ENCODE data around the gene TMEM134. TPM values are rescaled to one million over a fixed set of nuclear protein-coding genes. Genes with fewer than 3 reads are reported as not detected.
"Not testable (repeated sequence)": the region's sequence is repeated elsewhere in the genome, so short reads cannot be mapped to it uniquely, and the experiment has no call there.

Gene TMEM134, protein sequence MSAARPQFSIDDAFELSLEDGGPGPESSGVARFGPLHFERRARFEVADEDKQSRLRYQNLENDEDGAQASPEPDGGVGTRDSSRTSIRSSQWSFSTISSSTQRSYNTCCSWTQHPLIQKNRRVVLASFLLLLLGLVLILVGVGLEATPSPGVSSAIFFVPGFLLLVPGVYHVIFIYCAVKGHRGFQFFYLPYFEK
- total RNA-seq = 10 to 100 TPM; 36.3 to 37.6 TPM

DNA sequence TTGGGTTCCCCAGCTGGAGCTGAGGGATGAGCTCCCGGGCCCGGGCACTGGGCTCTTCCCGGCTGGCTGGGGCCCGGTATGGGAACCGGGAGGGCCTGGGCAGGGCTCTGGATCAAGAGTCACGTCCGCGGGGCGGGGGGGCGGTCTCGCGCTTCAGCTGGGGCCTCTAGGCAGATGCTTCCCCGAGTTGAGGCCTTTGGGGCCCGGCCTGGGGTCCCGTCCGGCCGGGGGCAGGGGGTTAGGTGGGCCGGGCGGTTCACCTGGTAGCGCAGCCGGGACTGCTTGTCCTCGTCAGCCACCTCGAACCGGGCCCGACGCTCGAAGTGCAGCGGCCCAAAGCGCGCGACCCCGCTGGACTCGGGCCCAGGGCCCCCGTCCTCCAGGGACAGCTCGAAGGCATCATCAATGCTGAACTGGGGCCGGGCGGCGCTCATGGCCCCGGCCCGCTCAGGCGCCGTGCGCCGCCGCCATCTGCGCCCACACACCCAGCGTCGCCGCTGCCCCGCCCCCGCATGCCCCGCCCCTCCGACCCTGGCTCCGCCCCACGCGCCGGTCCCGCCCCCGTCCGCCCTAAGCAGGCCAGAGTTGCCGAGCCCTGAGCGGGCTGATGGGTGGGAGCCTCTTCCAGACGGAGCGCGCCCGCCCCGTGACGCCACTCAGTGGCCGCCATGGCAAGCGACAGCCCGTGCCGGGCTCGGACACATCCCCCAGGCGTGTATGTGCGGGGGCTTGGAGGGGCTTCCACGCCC, at the start of gene TMEM134:
Gene TMEM134 (minus strand): TSS at position 493 of the 749 bp plus-strand sequence. CDS start 59 bp downstream, at position 434.
- H3K4me1 Mint-ChIP-seq = peaks cover 41% of the 10 kb centered on the region
- no peaks in the 10 kb centered on the region for H3K9me3 Mint-ChIP-seq
- ChIA-PET CTCF (interaction anchor here (0.6 to 2.1 kb wide), 5 partner anchors 13 to 67 kb away, joined by 3 to 14 read pairs (median 4); partner anchors contain the start of genes PPP1CA and PTPRCAP), POLR2A (interaction anchor here (0.7 to 10.2 kb wide), 22 partner anchors 8 to 115 kb away, joined by 3 to 134 read pairs (median 4); partner anchors contain the start of genes AIP, CLCF1, CORO1B and GPR152)
- H3K4me3 Mint-ChIP-seq = peak within 1 kb of the TSS; percentile 86
- H3K36me3 Mint-ChIP-seq (ENCODE audit: low read depth) = peaks cover 8% of the 10 kb centered on the region
- H3K27ac Mint-ChIP-seq = peak within 1 kb of the TSS; percentile 75
- DNase-seq = peak; percentile 93
- H3K27me3 Mint-ChIP-seq = no peaks in the 10 kb centered on the region

DNA sequence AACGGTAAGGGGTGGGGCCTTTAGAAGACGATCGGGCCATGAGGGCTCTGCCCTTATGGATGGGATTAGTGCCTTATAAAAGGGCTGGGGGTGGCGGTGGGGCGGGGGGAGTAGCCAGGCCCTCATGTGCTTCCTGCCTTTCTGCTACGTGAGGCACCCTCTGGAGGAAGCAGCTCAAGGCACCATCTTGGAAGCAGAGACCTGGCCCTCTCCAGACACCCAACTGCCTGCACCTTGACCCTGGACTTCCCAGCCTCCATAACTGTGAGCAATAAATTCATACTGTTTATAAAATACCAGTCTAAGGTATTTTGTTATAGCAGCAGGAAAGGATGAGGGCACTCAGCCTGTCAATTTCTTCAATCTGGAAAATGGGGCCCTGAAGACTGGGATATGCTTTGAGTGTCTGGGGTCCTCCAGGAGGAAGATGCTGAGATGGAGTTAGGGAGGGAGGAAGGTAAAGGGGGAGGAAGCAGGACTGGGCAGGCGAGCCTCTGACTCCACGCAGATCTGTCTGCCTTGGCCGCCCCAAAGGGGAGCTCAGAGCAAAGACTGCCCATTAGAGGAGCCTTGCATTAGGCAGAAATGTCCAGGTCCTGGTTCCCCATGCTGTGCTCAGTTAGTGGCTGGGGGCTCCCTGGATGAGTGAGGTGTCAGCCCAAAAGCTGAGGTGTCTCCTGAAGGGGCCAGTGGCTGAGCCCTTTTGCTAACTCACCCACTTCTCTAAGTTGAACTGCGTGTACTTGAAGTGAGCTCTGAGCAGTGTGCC, 48.9 kb upstream of the TMEM134 start:
- H3K36me3 Mint-ChIP-seq (ENCODE audit: low read depth) = no peaks in the 10 kb centered on the region
- ChIA-PET CTCF (no interaction called here), POLR2A (no interaction called here)
- no peak for DNase-seq
- peaks cover 9% of the 10 kb centered on the region for H3K27me3 Mint-ChIP-seq
- no peak overlapping the region for H3K4me3 Mint-ChIP-seq
- no peak overlapping the region for H3K27ac Mint-ChIP-seq
- H3K9me3 Mint-ChIP-seq = no peaks in the 10 kb centered on the region
- no peaks in the 10 kb centered on the region for H3K4me1 Mint-ChIP-seq

DNA sequence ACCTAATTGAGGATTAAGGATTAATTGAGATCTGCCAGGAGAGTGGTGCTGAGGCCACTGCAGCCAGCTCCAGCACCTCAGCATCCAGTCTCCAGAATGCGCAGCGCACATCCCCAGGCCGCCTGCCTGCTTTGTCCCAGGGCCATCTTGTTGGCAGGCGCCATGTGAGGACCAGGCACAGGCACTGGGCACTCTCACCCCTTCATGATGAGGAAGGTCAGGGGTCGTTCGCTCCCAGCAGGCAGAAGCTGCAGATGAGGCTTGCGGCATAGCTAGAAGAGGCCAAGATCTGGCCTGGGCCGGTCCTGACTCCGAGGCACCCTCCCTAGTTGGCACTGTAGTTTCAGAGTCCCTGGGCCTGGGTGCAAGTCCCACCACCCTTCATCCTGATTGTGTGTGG, 47.8 kb upstream of the TMEM134 start:
- H3K4me3 Mint-ChIP-seq = no peak overlapping the region
- POLR2A ChIA-PET = no interaction called here
- peaks cover 11% of the 10 kb centered on the region for H3K27me3 Mint-ChIP-seq
- no peak overlapping the region for H3K27ac Mint-ChIP-seq
- CTCF ChIA-PET = no interaction called here
- DNase-seq = no peak
- H3K9me3 Mint-ChIP-seq = no peaks in the 10 kb centered on the region
- H3K36me3 Mint-ChIP-seq (ENCODE audit: low read depth) = no peaks in the 10 kb centered on the region
- H3K4me1 Mint-ChIP-seq = no peaks in the 10 kb centered on the region

DNA sequence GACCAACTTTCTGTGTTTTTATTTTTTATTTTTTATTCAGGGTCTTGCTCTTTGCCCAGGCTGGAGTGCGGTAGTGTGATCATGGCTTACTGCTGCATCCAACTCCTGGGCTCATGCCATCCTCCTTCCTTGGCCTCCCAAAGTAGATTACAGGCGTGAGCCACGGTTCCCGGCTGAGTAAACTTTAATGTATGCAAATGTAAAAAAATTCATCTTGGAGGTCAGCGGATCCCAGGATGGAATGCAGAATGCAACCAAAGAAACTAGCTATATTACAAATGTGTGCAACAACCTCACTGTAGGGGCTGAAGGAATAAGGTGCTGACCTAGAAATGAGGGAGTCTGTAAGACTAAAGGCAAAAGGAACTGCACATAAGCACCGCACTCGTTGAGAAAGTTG, 45.1 kb upstream of the TMEM134 start:
- ChIA-PET POLR2A (no interaction called here), CTCF (interaction anchor here (1.6 kb wide), 1 partner anchor 100 kb away, joined by 4 read pairs; no protein-coding TSS in a partner anchor)
- DNase-seq = no peak
- Mint-ChIP-seq H3K4me3 (no peak overlapping the region), H3K27me3 (peaks cover 17% of the 10 kb centered on the region), H3K9me3 (no peaks in the 10 kb centered on the region), H3K4me1 (peaks cover 5% of the 10 kb centered on the region), H3K27ac (no peak overlapping the region), H3K36me3 (ENCODE audit: low read depth) (no peaks in the 10 kb centered on the region)

DNA sequence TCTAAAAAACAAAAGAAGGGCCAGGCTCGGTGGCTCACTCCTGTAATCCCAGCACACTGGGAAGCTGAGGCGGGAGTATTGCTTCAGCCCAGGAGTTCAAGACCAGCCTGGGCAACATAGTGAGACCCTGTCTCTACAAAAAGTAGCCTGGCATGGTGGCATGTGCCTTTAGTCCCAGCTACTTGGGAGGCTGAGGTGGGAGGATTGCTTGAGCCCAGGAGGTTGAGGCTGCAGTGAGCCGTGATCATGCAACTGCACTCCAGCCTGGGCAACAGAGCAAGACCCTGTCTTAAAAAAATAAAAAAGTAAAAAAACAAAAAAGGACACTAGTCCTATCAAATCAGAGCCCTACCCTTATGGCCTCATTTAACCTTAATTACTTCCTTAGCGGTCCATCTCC, 42.5 kb upstream of the TMEM134 start:
- peaks cover 17% of the 10 kb centered on the region for H3K27me3 Mint-ChIP-seq
- H3K4me1 Mint-ChIP-seq = peaks cover 23% of the 10 kb centered on the region
- H3K9me3 Mint-ChIP-seq; H3K36me3 Mint-ChIP-seq (ENCODE audit: low read depth); H3K27ac Mint-ChIP-seq; DNase-seq; POLR2A ChIA-PET; H3K4me3 Mint-ChIP-seq: not testable (repeated sequence)
- CTCF ChIA-PET = interaction anchor here (0.6 kb wide), 1 partner anchor 221 kb away, joined by 3 read pairs; no protein-coding TSS in a partner anchor

DNA sequence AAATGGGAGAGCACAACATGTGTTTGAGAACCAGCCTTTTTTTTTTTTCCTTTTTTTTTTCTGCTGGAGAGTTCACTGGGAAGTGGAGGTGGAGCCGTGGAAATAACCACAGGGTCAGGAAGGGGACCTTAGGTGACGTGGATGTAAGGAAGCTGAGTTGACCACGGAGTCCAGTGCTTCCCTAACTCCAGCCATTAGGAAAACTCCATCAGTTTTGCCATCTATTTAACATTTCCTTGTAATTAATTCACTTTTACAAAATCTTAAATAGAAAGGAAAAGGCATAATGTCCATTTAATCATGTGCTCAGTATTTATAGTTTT, 40.9 kb upstream of the TMEM134 start:
- POLR2A ChIA-PET = no interaction called here
- Mint-ChIP-seq H3K4me3 (no peak overlapping the region), H3K27me3 (peaks cover 17% of the 10 kb centered on the region), H3K27ac (no peak overlapping the region), H3K36me3 (ENCODE audit: low read depth) (peaks cover 13% of the 10 kb centered on the region), H3K9me3 (no peaks in the 10 kb centered on the region), H3K4me1 (peaks cover 35% of the 10 kb centered on the region)
- CTCF ChIA-PET = no interaction called here
- DNase-seq = no peak

DNA sequence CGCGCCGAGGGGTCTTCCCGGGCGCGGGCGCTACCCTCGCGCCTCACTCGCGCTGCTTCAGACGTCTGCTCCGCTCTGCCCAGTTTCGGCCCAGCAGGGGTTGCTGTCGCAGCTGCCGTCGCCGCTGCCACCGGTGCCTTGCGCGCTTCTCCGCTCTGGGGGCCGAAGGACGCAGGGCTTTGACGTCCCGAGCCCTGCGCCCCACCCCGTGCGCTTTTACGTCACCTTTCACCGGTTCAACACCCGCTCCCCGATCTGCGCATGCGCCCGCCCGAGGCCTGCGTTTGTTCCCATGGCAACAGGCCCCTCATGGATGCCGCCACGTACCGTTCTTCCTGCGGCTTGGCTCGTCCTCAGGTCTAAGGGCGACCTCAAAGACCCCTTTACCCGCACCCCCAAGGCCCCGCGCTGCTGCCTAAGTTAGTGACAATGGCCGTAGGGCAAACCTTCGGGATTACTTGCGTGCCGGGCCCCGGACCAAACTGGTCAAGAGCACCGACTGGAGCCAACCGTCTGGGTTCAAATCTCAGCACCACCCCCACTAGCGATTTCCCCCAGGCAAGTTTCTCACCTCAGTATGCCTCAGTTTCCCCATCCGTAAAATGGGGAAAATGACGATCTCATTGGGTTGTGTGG, 39.6 kb upstream of the TMEM134 start:
- ChIA-PET POLR2A (interaction anchor here (1.0 to 1.6 kb wide), 8 partner anchors 26 to 156 kb away, joined by 3 to 17 read pairs (median 4); partner anchors contain the start of genes AIP, PPP1CA, PTPRCAP and RAD9A), CTCF (interaction anchor here (1.9 kb wide), 1 partner anchor 157 kb away, joined by 5 read pairs; no protein-coding TSS in a partner anchor)
- Mint-ChIP-seq H3K27ac (peak overlapping the region; percentile 90), H3K9me3 (no peaks in the 10 kb centered on the region), H3K27me3 (peaks cover 10% of the 10 kb centered on the region), H3K36me3 (ENCODE audit: low read depth) (peaks cover 16% of the 10 kb centered on the region), H3K4me1 (peaks cover 36% of the 10 kb centered on the region), H3K4me3 (peak overlapping the region; percentile 93)
- peak; percentile 98 for DNase-seq

DNA sequence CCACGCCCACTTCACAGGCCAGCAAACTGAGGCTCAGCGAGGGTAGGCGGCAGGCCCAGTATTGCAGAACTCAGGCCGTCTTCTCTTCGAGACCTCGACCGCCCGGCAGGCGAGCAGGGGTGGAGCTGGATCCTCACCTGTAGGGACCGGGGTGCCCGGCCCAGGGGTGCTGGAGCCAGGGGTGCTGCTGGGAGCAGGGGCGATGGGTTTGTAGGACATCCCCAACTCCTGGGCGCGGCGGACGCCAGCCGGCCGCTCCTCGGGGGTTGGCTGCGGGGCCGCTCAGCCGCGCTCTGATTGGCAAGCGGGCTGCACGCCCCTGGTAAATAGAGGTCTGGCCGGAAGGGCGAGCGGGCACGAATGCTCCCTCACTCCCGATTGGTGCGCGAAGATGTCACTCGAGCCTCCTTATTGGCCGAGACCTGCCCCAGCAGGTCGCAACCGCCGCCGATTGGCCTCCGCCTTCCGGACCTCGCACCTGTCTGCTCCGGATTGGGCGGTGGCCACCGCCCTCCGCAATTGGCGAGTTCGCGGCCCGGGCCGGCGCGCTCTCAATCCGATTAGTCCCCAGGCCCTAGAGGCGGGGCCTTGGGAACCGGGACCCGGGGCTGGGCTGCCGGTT, 38.9 kb upstream of the TMEM134 start, which contains the start of gene CDK2AP2:
Gene CDK2AP2 (minus strand): TSS at position 299 of the 622 bp plus-strand sequence. CDS start 80 bp downstream, at position 219.
- Mint-ChIP-seq H3K27ac (peak within 1 kb of the TSS; percentile 90), H3K36me3 (ENCODE audit: low read depth) (peaks cover 17% of the 10 kb centered on the region), H3K9me3 (no peaks in the 10 kb centered on the region), H3K27me3 (peaks cover 8% of the 10 kb centered on the region), H3K4me3 (peak within 1 kb of the TSS; percentile 93), H3K4me1 (peaks cover 41% of the 10 kb centered on the region)
- DNase-seq = peak; percentile 99
- ChIA-PET CTCF (interaction anchor here (0.9 to 1.9 kb wide), 3 partner anchors 69 to 156 kb away, joined by 3 to 7 read pairs (median 5); partner anchors contain the start of gene PTPRCAP), POLR2A (interaction anchor here (1.0 to 1.6 kb wide), 9 partner anchors 25 to 155 kb away, joined by 3 to 17 read pairs (median 4); partner anchors contain the start of genes AIP, PPP1CA, PTPRCAP and RAD9A)

DNA sequence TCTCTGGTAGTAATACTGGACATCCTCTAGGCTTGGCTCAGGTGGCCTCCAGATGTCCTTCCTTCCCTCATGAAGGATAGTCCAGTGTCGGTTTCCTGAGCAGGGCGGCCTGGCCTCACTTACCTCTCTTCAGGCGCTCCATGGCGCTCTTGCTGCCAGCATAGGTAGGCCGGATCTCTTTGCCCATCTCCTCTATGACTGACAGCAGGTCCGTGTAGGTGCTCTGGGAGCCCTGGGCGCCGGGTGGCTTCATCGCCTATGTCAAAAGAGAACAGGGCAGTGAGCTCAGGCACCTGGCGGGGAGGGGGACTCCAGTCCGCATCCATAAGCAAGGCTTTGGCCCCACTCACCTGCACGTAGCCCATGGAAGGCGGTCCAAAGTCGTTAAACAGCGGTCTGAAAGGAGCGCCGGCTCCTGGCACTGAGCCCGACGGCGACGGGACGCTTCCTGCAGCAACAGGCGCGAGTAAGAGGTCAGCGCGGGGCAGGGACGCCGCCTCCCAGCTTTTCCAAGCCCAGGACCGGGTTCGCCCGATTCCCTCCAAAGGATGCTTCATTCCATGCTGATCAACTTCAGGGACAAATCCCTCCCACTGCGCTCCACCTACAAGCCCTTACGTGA, 38.3 kb upstream of the TMEM134 start:
- POLR2A ChIA-PET = interaction anchor here (1.0 to 1.6 kb wide), 7 partner anchors 25 to 116 kb away, joined by 3 to 17 read pairs (median 4); partner anchors contain the start of genes AIP, PPP1CA, PTPRCAP and RAD9A
- H3K36me3 Mint-ChIP-seq (ENCODE audit: low read depth) = peaks cover 24% of the 10 kb centered on the region

DNA sequence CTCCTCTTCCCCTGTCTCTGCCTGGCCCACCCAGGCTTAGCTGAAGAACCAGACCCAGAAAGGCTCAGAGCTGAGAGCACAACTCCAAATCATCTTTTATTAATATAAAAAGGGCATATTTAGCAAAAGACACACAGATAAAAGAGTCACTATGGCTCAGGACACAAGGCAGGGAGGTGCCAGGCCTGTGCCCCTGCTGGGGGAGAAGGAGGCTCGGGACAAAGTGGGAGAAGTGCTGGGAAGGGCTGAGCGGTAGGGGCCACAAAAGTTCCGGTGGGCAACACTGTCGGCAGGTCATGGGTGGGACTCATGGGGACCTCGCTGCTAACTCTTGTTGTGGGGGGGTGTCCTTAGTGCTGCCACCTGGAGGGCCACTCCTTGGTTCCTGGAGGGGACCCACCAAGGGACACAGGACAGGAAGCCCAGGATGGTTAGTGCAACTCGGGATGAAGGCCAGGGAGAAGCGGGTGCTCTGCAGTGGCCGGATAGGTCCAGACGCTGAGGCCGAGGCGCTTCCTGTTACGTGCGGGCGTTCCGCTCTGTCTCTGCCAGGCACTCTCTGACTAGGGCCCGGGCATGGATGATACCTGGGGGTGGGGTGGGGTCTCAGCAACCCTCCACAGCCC, 37.5 kb upstream of the TMEM134 start:
- Mint-ChIP-seq H3K4me1 (peaks cover 47% of the 10 kb centered on the region), H3K9me3 (no peaks in the 10 kb centered on the region), H3K27me3 (peaks cover 6% of the 10 kb centered on the region), H3K36me3 (ENCODE audit: low read depth) (peaks cover 30% of the 10 kb centered on the region), H3K4me3 (peak overlapping the region; percentile 93), H3K27ac (peak overlapping the region; percentile 90)
- no peak for DNase-seq
- ChIA-PET POLR2A (interaction anchor here (1.1 to 2.9 kb wide), 6 partner anchors 19 to 105 kb away, joined by 6 to 39 read pairs (median 14); partner anchors contain the start of genes PPP1CA, PTPRCAP and TBC1D10C), CTCF (interaction anchor here (0.7 to 2.8 kb wide), 6 partner anchors 22 to 150 kb away, joined by 3 to 15 read pairs (median 6); partner anchors contain the start of genes AIP, PPP1CA and PTPRCAP)

More for the DNA sequence above, 38.3 kb upstream of the TMEM134 start:
- Mint-ChIP-seq H3K4me3 (peak overlapping the region; percentile 93), H3K9me3 (no peaks in the 10 kb centered on the region), H3K4me1 (peaks cover 46% of the 10 kb centered on the region), H3K27ac (peak overlapping the region; percentile 90), H3K27me3 (peaks cover 7% of the 10 kb centered on the region)
- CTCF ChIA-PET = interaction anchor here (0.9 to 1.9 kb wide), 3 partner anchors 68 to 156 kb away, joined by 3 to 7 read pairs (median 5); partner anchors contain the start of gene PTPRCAP
- no peak for DNase-seq

All from activated CD4-positive, alpha-beta memory T cell treated with anti-CD3 and anti-CD28 coated beads, Interleukin-2, amount 10 ng/mL, durations not matched to agents 7 days and 5 days (primary cell).